Activated CD8-positive, alpha-beta T cell treated with anti-CD3 and anti-CD28 coated beads for 36 hours (primary cell): Measurements from ENCODE around the gene HOXC11. TPM values are rescaled to one million over a fixed set of nuclear protein-coding genes. Genes with fewer than 3 reads are reported as not detected.

Source experiments
- ATAC-seq: fragments of 200-7000 bp; cut with Tn5 transposase; one replicate; pipeline ENCODE4 v1.10.0; 2021; ENCODE audit warnings: mild to moderate bottlenecking, moderate library complexity
- CTCF ChIA-PET: fragments of 350-600 bp; sonication (Branson Sonifier 250); formaldehyde crosslinking; loops from one replicate; lab custom pipeline; 2021; ENCODE audit warnings: antibody characterized with exemption; lab: Charles Lee
- POLR2A ChIA-PET: fragments of 350-600 bp; sonication (Branson Sonifier 250); formaldehyde crosslinking; loops from one replicate; lab custom pipeline; 2021; ENCODE audit warnings: antibody characterized with exemption; lab: Charles Lee
- DNase-seq: peaks from one replicate; pipeline ENCODE4 v3.0.0-alpha.2; 2020
- H3K27ac Mint-ChIP-seq: one replicate; pipeline ENCODE4 v1.8.0; 2021; ENCODE audit warnings: mild to moderate bottlenecking, mixed read lengths
- H3K27me3 Mint-ChIP-seq: one replicate; pipeline ENCODE4 v1.8.0; 2021; ENCODE audit warnings: mixed read lengths
- H3K36me3 Mint-ChIP-seq: one replicate; pipeline ENCODE4 v1.8.0; 2021; ENCODE audit warnings: low read depth, mixed read lengths
- H3K4me1 Mint-ChIP-seq: one replicate; pipeline ENCODE4 v1.8.0; 2021; ENCODE audit warnings: low read depth, mixed read lengths
- H3K4me3 Mint-ChIP-seq: one replicate; pipeline ENCODE4 v1.8.0; 2021; ENCODE audit warnings: mild to moderate bottlenecking, moderate library complexity, mixed read lengths
- H3K9me3 Mint-ChIP-seq: one replicate; pipeline ENCODE4 v1.8.0; 2021; ENCODE audit warnings: mixed read lengths
- CTCF ChIP-seq: fragments of 200-600 bp; IDR thresholded peaks from one replicate; pipeline ENCODE4 v1.8.0; 2022; ENCODE audit warnings: antibody characterized with exemption, mild to moderate bottlenecking
- intact Hi-C: fragments of 100-400 bp; cut with micrococcal nuclease; formaldehyde crosslinking; loops from one replicate; pipeline ENCODE4 v1.10.0; 2022
- total RNA-seq, 2 experiments: library from RNA; stranded (reverse); gene quantifications; one replicate each; pipeline ENCODE4 v1.2.3, GENCODE V29; 2021

The HOXC11 gene
- total RNA-seq, 2 experiments from 2014 or later: not detected

- no peak overlapping the region for H3K27ac Mint-ChIP-seq
- H3K27me3 Mint-ChIP-seq: peaks cover 69% of the 10 kb centered on the region
- ATAC-seq (no peak), DNase-seq (no peak)
- no peak for TF ChIP-seq CTCF
- H3K9me3 Mint-ChIP-seq: no peaks in the 10 kb centered on the region
- ChIA-PET CTCF (interaction anchor here (1.2 to 3.5 kb wide), 9 partner anchors 8 to 191 kb away, joined by 4 to 23 read pairs (median 7); partner anchors contain the start of genes HOXC5 and HOXC8), POLR2A (interaction anchor here (1.1 to 2.0 kb wide), 2 partner anchors 8 to 22 kb away, joined by 3 to 6 read pairs; partner anchors contain the start of gene HOXC8)
- H3K36me3 Mint-ChIP-seq: no peaks in the 10 kb centered on the region
- H3K4me3 Mint-ChIP-seq: no peak overlapping the region
- H3K4me1 Mint-ChIP-seq: peaks cover 16% of the 10 kb centered on the region
- intact Hi-C loops: no loop called here
These were observed 43.6 kb downstream of the HOXC11 start for GRCh38 chr12:54016478-54016964.

GRCh38 chr12:54017027-54017788 is 44.3 kb downstream of the HOXC11 start:
- peak; percentile 38 for ATAC-seq
- H3K9me3 Mint-ChIP-seq: no peaks in the 10 kb centered on the region
- H3K27ac Mint-ChIP-seq: no peak overlapping the region
- CTCF ChIA-PET: interaction anchor here (0.8 to 3.5 kb wide), 15 partner anchors 8 to 199 kb away, joined by 3 to 23 read pairs (median 4); partner anchors contain the start of genes HOXC4, HOXC5, HOXC8 and SMUG1
- peaks cover 70% of the 10 kb centered on the region for H3K27me3 Mint-ChIP-seq
- peak overlapping the region; percentile 76 for H3K4me3 Mint-ChIP-seq
- peaks cover 15% of the 10 kb centered on the region for H3K4me1 Mint-ChIP-seq
- intact Hi-C loops: no loop called here
- DNase-seq: no peak
- POLR2A ChIA-PET: interaction anchor here (0.6 to 2.0 kb wide), 2 partner anchors 9 to 202 kb away, joined by 3 to 6 read pairs; partner anchors contain the start of gene HOXC8
- H3K36me3 Mint-ChIP-seq: no peaks in the 10 kb centered on the region
- no peak for TF ChIP-seq CTCF

GRCh38 chr12:54017878-54018467 is 45.0 kb downstream of the HOXC11 start:
- H3K4me1 Mint-ChIP-seq: peaks cover 15% of the 10 kb centered on the region
- ChIA-PET POLR2A (interaction anchor here (2.0 kb wide), 1 partner anchor 9 kb away, joined by 6 read pairs; the partner anchor contains the start of gene HOXC8), CTCF (interaction anchor here (0.8 to 3.5 kb wide), 14 partner anchors 9 to 198 kb away, joined by 3 to 23 read pairs (median 4); partner anchors contain the start of genes HOXC4, HOXC5, HOXC8 and SMUG1)
- H3K36me3 Mint-ChIP-seq: no peaks in the 10 kb centered on the region
- intact Hi-C loops: no loop called here
- ATAC-seq (peak; percentile 92), DNase-seq (peak; percentile 84)
- H3K4me3 Mint-ChIP-seq: peak overlapping the region; percentile 76
- no peak for TF ChIP-seq CTCF
- H3K27ac Mint-ChIP-seq: no peak overlapping the region
- H3K27me3 Mint-ChIP-seq: peaks cover 67% of the 10 kb centered on the region
- H3K9me3 Mint-ChIP-seq: no peaks in the 10 kb centered on the region

GRCh38 chr12:54018468-54018984 is 45.6 kb downstream of the HOXC11 start:
- no peak for TF ChIP-seq CTCF
- POLR2A ChIA-PET: no interaction called here
- Mint-ChIP-seq H3K27me3 (peaks cover 67% of the 10 kb centered on the region), H3K4me3 (peak overlapping the region; percentile 76), H3K36me3 (no peaks in the 10 kb centered on the region), H3K9me3 (no peaks in the 10 kb centered on the region), H3K27ac (no peak overlapping the region), H3K4me1 (peaks cover 15% of the 10 kb centered on the region)
- intact Hi-C loops: no loop called here
- ATAC-seq: no peak
- no peak for DNase-seq
- CTCF ChIA-PET: interaction anchor here (1.4 to 3.5 kb wide), 2 partner anchors 13 to 189 kb away, joined by 3 to 23 read pairs; no protein-coding TSS in a partner anchor
